Activated naive CD8-positive, alpha-beta T cell (primary cell): Measurements from ENCODE around the gene DICER1.

Source experiments
- H3K27ac Mint-ChIP-seq: one replicate; pipeline ENCODE4 v1.8.0; 2021; ENCODE audit warnings: mixed read lengths
- H3K27me3 Mint-ChIP-seq: one replicate; pipeline ENCODE4 v1.8.0; 2021; ENCODE audit warnings: mixed read lengths
- H3K36me3 Mint-ChIP-seq: one replicate; pipeline ENCODE4 v1.8.0; 2021; ENCODE audit warnings: mixed read lengths
- H3K4me1 Mint-ChIP-seq: one replicate; pipeline ENCODE4 v1.8.0; 2021; ENCODE audit warnings: low read depth, mixed read lengths
- H3K4me3 Mint-ChIP-seq: one replicate; pipeline ENCODE4 v1.8.0; 2021; ENCODE audit warnings: mild to moderate bottlenecking, mixed read lengths
- H3K9me3 Mint-ChIP-seq: one replicate; pipeline ENCODE4 v1.8.0; 2021; ENCODE audit warnings: low read depth, mixed read lengths

The DICER1 gene

GRCh38 chr14:95128140-95128539 lies 29.2 kb downstream of the DICER1 start:
- H3K27me3 Mint-ChIP-seq, result no peaks in the 10 kb centered on the region
- no peak overlapping the region for H3K27ac Mint-ChIP-seq
- peaks cover 23% of the 10 kb centered on the region for H3K4me1 Mint-ChIP-seq
- H3K36me3 Mint-ChIP-seq, result peaks cover 18% of the 10 kb centered on the region
- H3K4me3 Mint-ChIP-seq, result no peak overlapping the region
- H3K9me3 Mint-ChIP-seq, result no peaks in the 10 kb centered on the region

- Mint-ChIP-seq H3K4me1 (peaks cover 20% of the 10 kb centered on the region), H3K27ac (no peak overlapping the region), H3K9me3 (no peaks in the 10 kb centered on the region), H3K4me3 (no peak overlapping the region), H3K36me3 (peaks cover 18% of the 10 kb centered on the region), H3K27me3 (no peaks in the 10 kb centered on the region)
Observed at GRCh38 chr14:95127531-95127911, 29.8 kb downstream of the DICER1 start.

GRCh38 chr14:95126906-95127530 lies 30.3 kb downstream of the DICER1 start:
- no peak overlapping the region for H3K27ac Mint-ChIP-seq
- H3K4me1 Mint-ChIP-seq, result peaks cover 22% of the 10 kb centered on the region
- H3K36me3 Mint-ChIP-seq, result peaks cover 20% of the 10 kb centered on the region
- no peaks in the 10 kb centered on the region for H3K27me3 Mint-ChIP-seq
- no peak overlapping the region for H3K4me3 Mint-ChIP-seq
- no peaks in the 10 kb centered on the region for H3K9me3 Mint-ChIP-seq

GRCh38 chr14:95125915-95126314 lies 31.4 kb downstream of the DICER1 start:
- Mint-ChIP-seq H3K4me1 (peaks cover 21% of the 10 kb centered on the region), H3K9me3 (no peaks in the 10 kb centered on the region), H3K4me3 (no peak overlapping the region), H3K27me3 (no peaks in the 10 kb centered on the region), H3K36me3 (peaks cover 19% of the 10 kb centered on the region), H3K27ac (peak overlapping the region; percentile 10)

- H3K36me3 Mint-ChIP-seq, result peaks cover 21% of the 10 kb centered on the region
- peaks cover 23% of the 10 kb centered on the region for H3K4me1 Mint-ChIP-seq
- no peaks in the 10 kb centered on the region for H3K27me3 Mint-ChIP-seq
- no peaks in the 10 kb centered on the region for H3K9me3 Mint-ChIP-seq
- H3K27ac Mint-ChIP-seq, result no peak overlapping the region
- no peak overlapping the region for H3K4me3 Mint-ChIP-seq
Observed at GRCh38 chr14:95125221-95125620, 32.1 kb downstream of the DICER1 start.

GRCh38 chr14:95123891-95124579 lies 33.3 kb downstream of the DICER1 start:
- H3K27ac Mint-ChIP-seq, result no peak overlapping the region
- H3K36me3 Mint-ChIP-seq, result peaks cover 19% of the 10 kb centered on the region
- H3K4me3 Mint-ChIP-seq, result no peak overlapping the region
- no peaks in the 10 kb centered on the region for H3K27me3 Mint-ChIP-seq
- H3K4me1 Mint-ChIP-seq, result peaks cover 23% of the 10 kb centered on the region
- no peaks in the 10 kb centered on the region for H3K9me3 Mint-ChIP-seq

- Mint-ChIP-seq H3K27me3 (no peaks in the 10 kb centered on the region), H3K9me3 (no peaks in the 10 kb centered on the region), H3K27ac (no peak overlapping the region), H3K4me3 (no peak overlapping the region), H3K36me3 (peaks cover 19% of the 10 kb centered on the region), H3K4me1 (peaks cover 14% of the 10 kb centered on the region)
Observed at GRCh38 chr14:95122621-95122945, 34.7 kb downstream of the DICER1 start.

GRCh38 chr14:95121911-95122620 lies 35.3 kb downstream of the DICER1 start:
- peaks cover 14% of the 10 kb centered on the region for H3K4me1 Mint-ChIP-seq
- H3K27ac Mint-ChIP-seq, result no peak overlapping the region
- no peaks in the 10 kb centered on the region for H3K27me3 Mint-ChIP-seq
- H3K36me3 Mint-ChIP-seq, result peaks cover 19% of the 10 kb centered on the region
- H3K9me3 Mint-ChIP-seq, result no peaks in the 10 kb centered on the region
- H3K4me3 Mint-ChIP-seq, result no peak overlapping the region

- H3K27me3 Mint-ChIP-seq, result no peaks in the 10 kb centered on the region
Observed at GRCh38 chr14:95119336-95119735, 38.0 kb downstream of the DICER1 start.

GRCh38 chr14:95117937-95118721 lies 39.2 kb downstream of the DICER1 start:
- H3K9me3 Mint-ChIP-seq, result no peaks in the 10 kb centered on the region
- H3K27ac Mint-ChIP-seq, result no peak overlapping the region
- H3K4me3 Mint-ChIP-seq, result no peak overlapping the region
- peaks cover 20% of the 10 kb centered on the region for H3K36me3 Mint-ChIP-seq
- peaks cover 9% of the 10 kb centered on the region for H3K4me1 Mint-ChIP-seq
- H3K27me3 Mint-ChIP-seq, result no peaks in the 10 kb centered on the region

More at GRCh38 chr14:95119336-95119735, 38.0 kb downstream of the DICER1 start:
- Mint-ChIP-seq H3K9me3 (no peaks in the 10 kb centered on the region), H3K4me3 (no peak overlapping the region), H3K36me3 (peaks cover 25% of the 10 kb centered on the region), H3K27ac (no peak overlapping the region), H3K4me1 (peaks cover 9% of the 10 kb centered on the region)

- Mint-ChIP-seq H3K4me3 (no peak overlapping the region), H3K9me3 (no peaks in the 10 kb centered on the region), H3K27ac (no peak overlapping the region), H3K4me1 (no peaks in the 10 kb centered on the region), H3K27me3 (no peaks in the 10 kb centered on the region), H3K36me3 (peaks cover 12% of the 10 kb centered on the region)
Observed at GRCh38 chr14:95113476-95113875, 43.9 kb downstream of the DICER1 start.

GRCh38 chr14:95111507-95112164 lies 45.7 kb downstream of the DICER1 start:
- H3K4me3 Mint-ChIP-seq, result no peak overlapping the region
- no peaks in the 10 kb centered on the region for H3K9me3 Mint-ChIP-seq
- H3K27ac Mint-ChIP-seq, result no peak overlapping the region
- H3K36me3 Mint-ChIP-seq, result peaks cover 20% of the 10 kb centered on the region
- H3K4me1 Mint-ChIP-seq, result no peaks in the 10 kb centered on the region
- no peaks in the 10 kb centered on the region for H3K27me3 Mint-ChIP-seq

GRCh38 chr14:95110178-95110577 lies 47.2 kb downstream of the DICER1 start:
- Mint-ChIP-seq H3K36me3 (peaks cover 15% of the 10 kb centered on the region), H3K4me3 (no peak overlapping the region), H3K27ac (no peak overlapping the region), H3K27me3 (no peaks in the 10 kb centered on the region), H3K9me3 (no peaks in the 10 kb centered on the region), H3K4me1 (no peaks in the 10 kb centered on the region)

GRCh38 chr14:95107711-95108110 lies 49.6 kb downstream of the DICER1 start:
- no peak overlapping the region for H3K27ac Mint-ChIP-seq
- no peaks in the 10 kb centered on the region for H3K27me3 Mint-ChIP-seq
- no peaks in the 10 kb centered on the region for H3K9me3 Mint-ChIP-seq
- H3K4me1 Mint-ChIP-seq, result peaks cover 2% of the 10 kb centered on the region
- no peak overlapping the region for H3K4me3 Mint-ChIP-seq
- peaks cover 15% of the 10 kb centered on the region for H3K36me3 Mint-ChIP-seq
